Activated naive CD4-positive, alpha-beta T cell treated with anti-CD3 and anti-CD28 coated beads for 36 hours (primary cell): ENCODE measurements around the gene ACSF3. TPM values are rescaled to one million over a fixed set of nuclear protein-coding genes. Genes with fewer than 3 reads are reported as not detected.
A peak's percentile ranks its signal among the peaks of the same experiment; 100 is the strongest.

Experiments used
- CTCF ChIA-PET: fragments of 350-600 bp; sonication (Branson Sonifier 250); formaldehyde crosslinking; loops from one replicate; lab custom pipeline; 2021; ENCODE audit warnings: antibody characterized with exemption; lab: Charles Lee
- DNase-seq: peaks from one replicate; pipeline ENCODE4 v3.0.0-alpha.2; 2020
- H3K27ac Mint-ChIP-seq: one replicate; pipeline ENCODE4 v1.8.0; 2021; ENCODE audit warnings: mild to moderate bottlenecking, mixed read lengths
- H3K27me3 Mint-ChIP-seq: one replicate; pipeline ENCODE4 v1.8.0; 2021; ENCODE audit warnings: low read depth, mixed read lengths
- H3K36me3 Mint-ChIP-seq: one replicate; pipeline ENCODE4 v1.8.0; 2021; ENCODE audit warnings: low read depth, mixed read lengths
- H3K4me1 Mint-ChIP-seq: one replicate; pipeline ENCODE4 v1.8.0; 2021; ENCODE audit warnings: low read depth, mixed read lengths
- H3K4me3 Mint-ChIP-seq: one replicate; pipeline ENCODE4 v1.8.0; 2021; ENCODE audit warnings: mild to moderate bottlenecking, moderate library complexity, mixed read lengths
- H3K9me3 Mint-ChIP-seq: one replicate; pipeline ENCODE4 v1.8.0; 2021; ENCODE audit warnings: mixed read lengths
- intact Hi-C: fragments of 100-400 bp; cut with micrococcal nuclease; formaldehyde crosslinking; loops from one replicate; pipeline ENCODE4 v1.15.1; 2023
- total RNA-seq, 2 experiments: library from RNA; stranded (reverse); gene quantifications; one replicate each; pipeline ENCODE4 v1.2.3, GENCODE V29; 2021

Gene ACSF3
- total RNA-seq, 2 experiments from 2014 or later, result 26.1 to 26.7 TPM

DNA sequence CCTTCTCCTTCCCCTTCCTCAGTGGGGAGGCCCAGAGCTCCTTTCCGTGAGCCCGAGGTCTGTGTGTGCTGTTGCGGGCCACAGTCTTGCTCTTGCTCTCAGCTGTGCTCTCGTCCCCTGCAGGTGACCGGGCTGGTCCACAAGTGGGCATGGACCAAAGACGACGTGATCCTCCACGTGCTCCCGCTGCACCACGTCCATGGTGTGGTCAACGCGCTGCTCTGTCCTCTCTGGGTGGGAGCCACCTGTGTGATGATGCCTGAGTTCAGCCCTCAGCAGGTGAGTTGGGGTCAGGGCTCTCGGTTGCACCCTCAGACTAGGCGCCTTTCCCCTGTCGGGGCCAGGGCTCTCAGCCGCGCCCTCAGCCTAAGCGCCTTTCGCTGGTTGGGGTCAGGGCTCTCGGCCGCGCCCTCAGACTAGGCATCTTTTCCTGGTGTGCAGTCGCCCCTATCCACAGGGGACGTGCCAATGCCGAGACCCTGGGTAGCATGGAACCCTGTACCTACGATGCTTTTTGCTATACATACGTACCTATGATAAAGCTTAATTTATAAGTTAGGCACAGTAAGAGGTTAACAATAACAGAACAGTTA lies 8.9 kb downstream of the ACSF3 start:
- Mint-ChIP-seq H3K27me3 (no peaks in the 10 kb centered on the region), H3K36me3 (peaks cover 31% of the 10 kb centered on the region), H3K4me3 (no peak overlapping the region), H3K27ac (no peak overlapping the region), H3K9me3 (no peaks in the 10 kb centered on the region), H3K4me1 (peaks cover 46% of the 10 kb centered on the region)
- CTCF ChIA-PET, result interaction anchor here (1.0 kb wide), 1 partner anchor 9 kb away, joined by 3 read pairs; the partner anchor contains the start of gene ACSF3
- no peak for DNase-seq
- intact Hi-C loops, result no loop called here

GRCh38 chr16:89103156-89103555 lies 9.5 kb downstream of the ACSF3 start:
- peak overlapping the region; percentile 16 for H3K27ac Mint-ChIP-seq
- peaks cover 40% of the 10 kb centered on the region for H3K4me1 Mint-ChIP-seq
- H3K27me3 Mint-ChIP-seq, result no peaks in the 10 kb centered on the region
- no peak overlapping the region for H3K4me3 Mint-ChIP-seq
- H3K9me3 Mint-ChIP-seq, result no peaks in the 10 kb centered on the region
- CTCF ChIA-PET, result interaction anchor here (1.0 kb wide), 1 partner anchor 9 kb away, joined by 3 read pairs; the partner anchor contains the start of gene ACSF3
- no peak for DNase-seq
- intact Hi-C loops, result no loop called here
- peaks cover 33% of the 10 kb centered on the region for H3K36me3 Mint-ChIP-seq

DNA sequence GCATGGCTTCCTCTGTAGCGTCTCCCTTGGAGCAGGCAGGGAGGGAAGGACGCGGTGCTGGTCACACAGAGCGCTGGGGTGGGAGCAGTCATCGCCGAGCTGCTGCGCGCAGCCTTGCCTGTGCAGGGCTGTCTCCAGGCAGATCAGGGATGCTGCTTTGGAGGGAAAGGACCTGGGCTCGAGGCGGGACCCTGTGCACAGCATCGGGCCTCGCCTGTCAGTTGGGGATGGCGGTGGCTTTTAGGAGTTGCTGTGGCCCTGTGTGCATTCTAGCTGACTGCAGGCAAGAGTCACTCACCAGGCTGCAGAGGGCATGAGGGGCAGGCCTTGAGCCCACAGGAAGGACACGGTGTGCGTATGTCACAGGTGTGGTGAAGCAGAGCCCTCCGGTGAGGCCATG lies 10.1 kb downstream of the ACSF3 start:
- CTCF ChIA-PET, result no interaction called here
- Mint-ChIP-seq H3K4me1 (peaks cover 34% of the 10 kb centered on the region), H3K27me3 (no peaks in the 10 kb centered on the region), H3K4me3 (no peak overlapping the region), H3K27ac (no peak overlapping the region), H3K9me3 (no peaks in the 10 kb centered on the region), H3K36me3 (peaks cover 37% of the 10 kb centered on the region)
- no peak for DNase-seq
- intact Hi-C loops, result no loop called here

GRCh38 chr16:89104303-89104702 lies 10.7 kb downstream of the ACSF3 start:
- H3K36me3 Mint-ChIP-seq, result peaks cover 36% of the 10 kb centered on the region
- no peak for DNase-seq
- intact Hi-C loops, result no loop called here
- peaks cover 30% of the 10 kb centered on the region for H3K4me1 Mint-ChIP-seq
- H3K27me3 Mint-ChIP-seq, result no peaks in the 10 kb centered on the region
- H3K27ac Mint-ChIP-seq, result no peak overlapping the region
- no peak overlapping the region for H3K4me3 Mint-ChIP-seq
- CTCF ChIA-PET, result interaction anchor here (0.6 kb wide), 1 partner anchor 289 kb away, joined by 3 read pairs; no protein-coding TSS in a partner anchor
- H3K9me3 Mint-ChIP-seq, result no peaks in the 10 kb centered on the region

- Mint-ChIP-seq H3K4me3 (no peak overlapping the region), H3K27ac (no peak overlapping the region), H3K4me1 (peaks cover 23% of the 10 kb centered on the region), H3K36me3 (peaks cover 32% of the 10 kb centered on the region), H3K27me3 (no peaks in the 10 kb centered on the region), H3K9me3 (no peaks in the 10 kb centered on the region)
- intact Hi-C loops, result no loop called here
- no peak for DNase-seq
- CTCF ChIA-PET, result no interaction called here
These were observed 11.4 kb downstream of the ACSF3 start for GRCh38 chr16:89104930-89105571.

DNA sequence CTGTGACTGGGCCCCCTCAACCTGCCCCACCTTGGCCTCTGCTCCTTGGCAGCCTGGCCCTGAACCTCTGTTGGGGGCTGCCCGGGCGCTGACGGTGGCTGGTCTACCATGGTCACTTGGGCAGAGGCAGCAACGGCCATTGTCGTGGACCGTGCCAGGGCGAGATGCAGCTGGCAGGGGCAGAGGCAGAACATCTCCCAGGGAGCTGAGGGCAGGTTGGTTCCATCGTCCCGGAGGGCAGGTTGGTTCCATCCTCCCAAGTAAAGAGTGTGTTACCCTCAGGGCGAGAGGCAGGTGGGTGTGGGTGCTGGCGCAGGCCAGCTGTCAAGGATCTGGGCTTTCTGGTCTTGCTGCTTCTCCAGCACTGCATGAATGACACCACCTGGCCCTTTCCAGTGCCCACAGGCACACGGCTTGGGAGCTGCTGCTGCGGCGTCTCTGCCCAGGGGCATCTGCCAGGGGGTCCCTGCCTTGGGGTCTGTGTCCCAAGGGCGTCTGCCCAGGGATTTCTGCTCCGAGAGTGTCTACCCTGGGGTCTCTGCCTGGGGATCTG lies 12.0 kb downstream of the ACSF3 start:
- CTCF ChIA-PET, result no interaction called here
- H3K27ac Mint-ChIP-seq, result no peak overlapping the region
- no peaks in the 10 kb centered on the region for H3K9me3 Mint-ChIP-seq
- intact Hi-C loops, result no loop called here
- DNase-seq, result no peak
- no peak overlapping the region for H3K4me3 Mint-ChIP-seq
- H3K36me3 Mint-ChIP-seq, result peaks cover 29% of the 10 kb centered on the region
- H3K4me1 Mint-ChIP-seq, result peaks cover 19% of the 10 kb centered on the region
- H3K27me3 Mint-ChIP-seq, result no peaks in the 10 kb centered on the region

- H3K9me3 Mint-ChIP-seq, result no peaks in the 10 kb centered on the region
- CTCF ChIA-PET, result no interaction called here
- intact Hi-C loops, result no loop called here
- H3K27ac Mint-ChIP-seq, result no peak overlapping the region
- H3K4me1 Mint-ChIP-seq, result peaks cover 11% of the 10 kb centered on the region
- DNase-seq, result no peak
- H3K4me3 Mint-ChIP-seq, result no peak overlapping the region
- H3K27me3 Mint-ChIP-seq, result no peaks in the 10 kb centered on the region
- peaks cover 21% of the 10 kb centered on the region for H3K36me3 Mint-ChIP-seq
These were observed 13.0 kb downstream of the ACSF3 start for GRCh38 chr16:89106533-89107202.

DNA sequence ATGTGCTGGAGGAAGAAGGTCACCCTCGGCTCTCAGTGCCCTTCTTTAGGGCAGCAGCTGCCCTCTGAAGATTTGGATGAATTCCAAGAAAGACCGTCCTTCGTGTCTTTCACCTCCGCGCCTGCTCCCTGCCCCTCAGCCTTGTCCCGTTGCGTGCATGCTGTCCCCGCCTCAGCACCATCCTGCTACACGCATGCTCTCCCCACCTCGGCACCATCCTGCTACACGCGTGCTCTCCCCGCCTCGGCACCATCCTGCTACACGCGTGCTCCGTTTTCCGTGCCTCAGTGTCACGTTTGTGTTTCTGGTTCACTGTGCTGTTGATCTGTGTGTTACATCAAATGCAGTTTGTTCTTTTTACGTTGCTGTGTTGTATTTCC lies 13.5 kb downstream of the ACSF3 start:
- Mint-ChIP-seq H3K4me3 (no peak overlapping the region), H3K36me3 (peaks cover 21% of the 10 kb centered on the region), H3K27me3 (no peaks in the 10 kb centered on the region), H3K4me1 (peaks cover 8% of the 10 kb centered on the region), H3K9me3 (no peaks in the 10 kb centered on the region), H3K27ac (no peak overlapping the region)
- CTCF ChIA-PET, result no interaction called here
- intact Hi-C loops, result no loop called here
- no peak for DNase-seq

DNA sequence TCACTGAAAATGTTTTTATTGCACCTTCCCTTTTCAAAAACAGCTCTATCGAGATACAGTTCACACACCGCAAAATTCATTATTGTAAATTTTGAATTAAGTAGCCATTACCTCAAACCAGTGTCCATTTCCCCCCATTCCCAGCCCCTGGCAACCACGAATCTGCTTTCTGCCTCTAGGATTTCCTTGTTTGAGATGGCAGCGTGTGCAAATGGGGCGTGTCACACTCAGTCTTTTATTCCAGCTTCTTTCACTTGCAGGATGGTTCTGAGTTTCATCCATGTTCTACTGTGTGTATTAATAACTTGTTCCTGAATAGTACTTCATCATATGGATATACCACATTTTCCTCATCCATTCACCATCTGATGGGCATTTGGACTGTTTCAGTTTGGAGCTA lies 14.8 kb downstream of the ACSF3 start:
- CTCF ChIA-PET, result no interaction called here
- Mint-ChIP-seq H3K27me3 (no peaks in the 10 kb centered on the region), H3K27ac (no peak overlapping the region), H3K4me1 (peaks cover 11% of the 10 kb centered on the region), H3K36me3 (peaks cover 19% of the 10 kb centered on the region), H3K4me3 (no peak overlapping the region), H3K9me3 (no peaks in the 10 kb centered on the region)
- intact Hi-C loops, result no loop called here
- no peak for DNase-seq

DNA sequence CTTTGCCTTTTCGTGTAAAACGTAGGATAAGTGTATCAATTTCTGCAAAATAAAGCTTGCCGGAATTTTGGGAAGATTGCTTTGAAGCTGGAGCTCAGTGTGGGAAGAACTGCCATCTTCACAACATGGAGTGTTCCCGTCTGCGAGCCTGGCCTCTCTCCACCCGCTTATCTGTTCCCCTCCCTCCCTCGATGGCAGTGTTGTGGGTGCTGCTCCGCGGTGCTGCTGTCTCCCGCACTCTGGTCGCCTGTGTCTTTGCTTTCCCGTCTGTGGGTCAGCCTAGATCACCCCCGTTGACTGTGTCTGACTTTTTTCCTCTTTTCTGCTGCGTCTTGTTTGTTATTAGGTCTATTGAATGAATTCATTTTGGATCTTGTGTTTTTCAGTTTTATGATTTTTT lies 17.0 kb downstream of the ACSF3 start:
- CTCF ChIA-PET, result no interaction called here
- Mint-ChIP-seq H3K27me3 (no peaks in the 10 kb centered on the region), H3K9me3 (no peaks in the 10 kb centered on the region), H3K27ac (no peak overlapping the region), H3K4me3 (no peak overlapping the region), H3K4me1 (peaks cover 31% of the 10 kb centered on the region), H3K36me3 (peaks cover 26% of the 10 kb centered on the region)
- intact Hi-C loops, result loop anchor here (10.0 kb wide), 1 partner anchor 204 kb away; no protein-coding TSS in a partner anchor
- DNase-seq, result no peak

DNA sequence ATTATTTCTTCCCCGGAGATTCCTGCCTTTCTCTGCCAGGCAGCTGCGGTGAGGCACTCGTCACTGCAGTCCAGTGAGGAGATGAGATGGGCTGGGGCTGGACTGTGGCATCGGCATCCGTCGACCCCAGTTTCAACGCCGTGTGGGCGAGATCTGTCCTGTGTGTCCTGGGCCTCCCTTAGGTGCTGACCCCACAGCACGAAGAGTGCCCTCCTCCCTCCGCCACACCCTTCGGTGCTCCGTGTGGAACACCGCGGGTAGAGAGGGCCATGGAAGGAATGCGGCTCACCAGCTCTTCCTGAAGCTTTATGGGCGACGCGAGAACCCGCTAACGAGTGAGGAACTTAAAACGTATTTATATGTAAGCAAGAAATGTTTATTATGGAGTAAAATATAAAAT lies 17.6 kb downstream of the ACSF3 start:
- Mint-ChIP-seq H3K4me3 (no peak overlapping the region), H3K27me3 (no peaks in the 10 kb centered on the region), H3K4me1 (peaks cover 37% of the 10 kb centered on the region), H3K9me3 (no peaks in the 10 kb centered on the region), H3K36me3 (peaks cover 26% of the 10 kb centered on the region), H3K27ac (no peak overlapping the region)
- CTCF ChIA-PET, result no interaction called here
- intact Hi-C loops, result loop anchor here (10.0 kb wide), 1 partner anchor 204 kb away; no protein-coding TSS in a partner anchor
- DNase-seq, result no peak

GRCh38 chr16:89112377-89113151 lies 18.9 kb downstream of the ACSF3 start:
- DNase-seq, result no peak
- Mint-ChIP-seq H3K4me3 (no peak overlapping the region), H3K27me3 (no peaks in the 10 kb centered on the region), H3K36me3 (peaks cover 18% of the 10 kb centered on the region), H3K4me1 (peaks cover 31% of the 10 kb centered on the region), H3K27ac (no peak overlapping the region), H3K9me3 (no peaks in the 10 kb centered on the region)
- intact Hi-C loops, result loop anchor here (10.0 kb wide), 1 partner anchor 202 kb away; no protein-coding TSS in a partner anchor
- CTCF ChIA-PET, result no interaction called here
